Measurements from ENCODE around the gene DTNBP1.

The DTNBP1 gene

DNA sequence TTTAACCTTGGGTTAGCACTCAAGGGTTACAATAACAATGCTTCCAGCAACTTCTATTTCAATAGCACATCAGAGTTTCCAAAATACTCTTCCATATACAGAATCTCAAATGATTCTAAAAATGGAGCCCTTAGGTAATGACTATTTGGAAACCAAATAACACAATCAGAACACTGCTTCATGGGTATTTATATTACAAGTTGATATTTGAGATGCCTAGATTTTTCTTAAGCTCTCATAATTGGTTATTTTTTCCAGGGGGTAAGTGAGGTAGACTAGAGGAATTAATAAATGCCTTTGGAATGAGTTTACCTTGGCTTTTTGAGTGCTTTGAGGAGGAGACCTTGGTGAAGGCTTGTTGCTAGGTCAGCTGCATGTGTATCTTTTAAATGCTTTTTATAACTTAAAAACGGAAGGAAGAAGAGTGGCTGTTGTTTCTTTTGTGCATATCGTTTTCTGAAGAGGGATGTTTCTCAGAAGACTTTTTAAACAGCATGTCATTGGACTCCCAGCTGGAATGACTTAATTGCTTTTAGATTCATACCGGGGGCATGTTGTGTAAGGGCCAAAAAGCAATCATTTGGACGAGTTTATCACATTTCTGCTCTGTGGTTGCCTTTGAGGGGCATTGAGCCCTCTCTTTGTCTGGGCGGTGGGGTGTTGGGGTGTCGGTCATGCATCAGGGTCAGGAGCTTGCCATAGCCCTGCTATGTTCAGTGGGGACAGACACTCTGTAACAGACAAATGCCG is 186.0 kb downstream of the DTNBP1 start:
- no peak for DNase-seq

DNA sequence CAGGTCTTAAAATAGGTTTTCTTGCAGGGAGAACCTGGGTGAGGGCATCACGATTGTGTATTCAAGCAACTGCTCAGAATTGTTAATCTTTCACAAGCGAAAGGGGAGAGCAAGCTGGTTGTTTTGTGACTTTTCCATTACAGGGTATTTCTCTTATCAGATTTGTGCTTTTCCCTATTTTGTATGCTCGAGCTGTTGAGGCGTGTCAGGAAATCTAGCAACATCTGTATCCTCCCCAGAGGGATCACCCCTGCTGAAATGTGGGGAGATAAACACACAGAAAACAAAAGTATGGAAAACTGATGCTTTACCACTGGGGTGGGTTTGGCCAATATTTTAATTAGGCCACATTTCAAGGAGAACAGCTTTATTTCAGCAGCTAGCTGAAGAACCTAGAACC is 187.0 kb downstream of the DTNBP1 start:
- DNase-seq, result no peak

DNA sequence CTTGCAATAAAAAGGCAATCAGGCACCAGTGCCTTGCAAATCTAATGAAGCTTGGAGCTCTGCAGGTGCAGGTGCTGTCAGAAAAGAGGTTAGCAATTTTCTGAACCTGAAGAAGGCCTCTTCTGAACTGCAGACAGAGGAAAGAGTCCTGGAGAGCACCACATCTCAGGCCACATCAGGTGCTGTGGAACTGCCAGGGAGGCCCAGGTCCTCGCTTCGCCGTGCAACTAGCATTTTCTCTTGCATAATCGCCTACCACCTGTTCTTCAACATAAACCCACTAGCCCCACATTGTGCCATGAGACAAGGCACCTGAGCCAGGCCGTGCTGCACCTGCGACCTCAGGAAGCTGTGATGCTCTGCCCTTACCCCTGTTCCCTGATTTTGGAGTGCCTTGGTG is 187.6 kb downstream of the DTNBP1 start:
- no peak for DNase-seq

DNA sequence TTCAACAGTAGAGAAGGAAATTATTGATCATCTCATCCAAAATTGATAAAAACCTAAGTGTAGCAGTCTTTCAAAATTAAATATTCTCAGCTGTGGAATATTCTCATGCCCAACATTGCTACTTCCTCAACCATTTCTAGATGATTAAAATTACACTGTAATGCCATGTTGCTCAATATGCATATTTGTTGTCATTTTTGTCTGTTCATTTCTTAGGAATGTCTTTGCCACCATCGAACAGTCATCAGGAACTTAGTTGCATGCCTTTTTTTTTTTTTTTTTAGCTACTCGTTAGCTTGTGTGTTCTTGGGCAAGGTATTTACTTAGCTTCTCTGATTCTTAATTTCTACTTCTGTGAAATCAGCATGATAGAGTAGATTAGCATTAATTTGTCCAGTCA is 188.6 kb downstream of the DTNBP1 start:
- DNase-seq, result no peak

DNA sequence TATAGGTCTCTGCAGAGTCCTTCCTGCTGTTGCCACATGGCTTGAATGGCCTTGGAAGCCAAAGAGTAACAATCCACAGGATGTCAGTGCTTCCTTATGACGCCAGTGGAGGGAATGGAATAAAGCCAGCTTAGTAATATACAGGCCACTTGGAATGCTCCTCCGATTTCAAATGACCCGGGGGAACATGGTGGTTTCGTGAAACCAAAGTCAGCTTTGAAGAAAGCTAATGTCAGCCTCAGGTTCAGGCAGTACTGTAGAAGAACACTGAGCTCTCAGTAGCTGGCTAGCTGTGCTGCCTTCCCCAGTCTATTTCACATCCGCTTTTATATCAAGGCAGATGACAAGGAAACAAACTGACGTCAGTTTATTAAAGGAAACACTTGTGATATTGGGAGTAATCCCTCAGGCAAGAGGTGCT is 189.1 kb downstream of the DTNBP1 start:
- DNase-seq, result no peak

DNA sequence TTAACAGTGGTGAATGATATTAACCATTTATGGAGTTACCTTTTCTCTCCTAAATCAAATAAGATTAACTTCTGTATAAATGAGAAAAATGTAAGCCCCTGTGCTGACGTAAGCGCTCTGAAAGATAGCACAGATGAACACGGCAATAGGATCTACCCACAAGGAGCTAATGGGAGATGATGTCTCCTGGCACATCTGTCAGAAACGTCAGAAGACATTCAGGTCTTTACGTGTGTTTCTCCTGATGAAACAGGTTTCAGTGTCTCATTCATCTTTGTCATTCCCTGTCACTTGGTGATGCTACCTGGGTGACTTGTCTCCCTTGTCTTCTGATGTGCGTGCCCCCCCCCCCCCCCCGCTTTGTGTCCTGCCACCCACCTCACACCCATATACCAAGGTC is 189.7 kb downstream of the DTNBP1 start:
- no peak for DNase-seq

Measured in activated naive CD4-positive, alpha-beta T cell (primary cell).